Spleen (tissue), 7 donors: Measurements from ENCODE around the gene ZDHHC6.

Source experiments
- POLR2A ChIP-seq, 3 donors: fragments of 450-650 bp; IDR thresholded peaks; one replicate each; pipeline ENCODE4 v1.5.1; 2017; ENCODE audit warnings: antibody characterized with exemption in 3 of 3, mild to moderate bottlenecking in 1 of 3
- POLR2AphosphoS5 ChIP-seq, 3 donors: sonication (generic); formaldehyde crosslinking; IDR thresholded peaks; one replicate each; pipeline ENCODE4 v1.5.1; 2017; ENCODE audit warnings: antibody characterized with exemption in 3 of 3
- TF ChIP-seq, protein P1 (sequence below), 11 experiments: fragments of 200-600 bp in 7 of 11; fragments of 450-650 bp in 4 of 11; sonication (generic) in 4 of 11; IDR thresholded peaks in 8 of 11; conservative IDR thresholded peaks in 3 of 11; 1 replicate in 7 of 11; 2 replicates in 4 of 11; pipeline versions ENCODE4 v1.4.0 to v1.8.0; 2016 to 2021; ENCODE audit warnings: antibody characterized with exemption in 11 of 11, inconsistent platforms in 4 of 11, mild to moderate bottlenecking in 1 of 11
- donor health status: DM: no; HTN: no; CAD: no; lungs with moderate emphysema.
- donor health status: DM: no; HTN: no; CAD: no.
- donor health status: DM: no; HTN: no; CAD: no.

DNA sequence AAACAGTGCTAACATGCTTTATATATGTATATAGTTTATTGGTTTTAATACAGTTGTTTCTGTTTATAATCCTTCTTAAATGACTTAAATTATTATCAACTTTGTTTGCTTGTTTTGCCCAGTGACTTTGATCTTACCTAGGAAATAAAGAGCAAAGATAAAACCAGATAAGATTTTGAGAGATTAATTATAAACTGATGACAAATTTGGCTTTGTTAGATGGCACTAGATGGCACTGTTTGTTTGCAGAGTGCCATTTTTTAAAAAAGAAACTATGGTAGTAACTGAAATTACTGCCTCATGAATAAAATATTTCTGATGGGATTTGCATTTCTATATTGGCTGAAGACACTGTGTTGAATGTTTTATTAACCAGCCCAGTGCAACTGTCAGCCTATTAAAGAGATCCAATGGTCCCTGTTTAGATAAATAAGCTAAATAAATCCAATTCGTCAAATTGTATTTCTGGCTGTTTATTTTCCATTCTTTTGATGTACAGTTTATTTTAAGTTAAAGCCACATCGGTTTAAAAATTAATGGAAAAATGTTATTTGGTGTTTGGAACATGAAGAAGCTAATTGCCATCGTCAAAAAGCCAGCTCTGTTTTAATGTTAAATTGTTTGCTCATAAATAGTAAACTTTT lies 29.0 kb upstream of the ZDHHC6 start:
- TF ChIP-seq, protein P1, sequence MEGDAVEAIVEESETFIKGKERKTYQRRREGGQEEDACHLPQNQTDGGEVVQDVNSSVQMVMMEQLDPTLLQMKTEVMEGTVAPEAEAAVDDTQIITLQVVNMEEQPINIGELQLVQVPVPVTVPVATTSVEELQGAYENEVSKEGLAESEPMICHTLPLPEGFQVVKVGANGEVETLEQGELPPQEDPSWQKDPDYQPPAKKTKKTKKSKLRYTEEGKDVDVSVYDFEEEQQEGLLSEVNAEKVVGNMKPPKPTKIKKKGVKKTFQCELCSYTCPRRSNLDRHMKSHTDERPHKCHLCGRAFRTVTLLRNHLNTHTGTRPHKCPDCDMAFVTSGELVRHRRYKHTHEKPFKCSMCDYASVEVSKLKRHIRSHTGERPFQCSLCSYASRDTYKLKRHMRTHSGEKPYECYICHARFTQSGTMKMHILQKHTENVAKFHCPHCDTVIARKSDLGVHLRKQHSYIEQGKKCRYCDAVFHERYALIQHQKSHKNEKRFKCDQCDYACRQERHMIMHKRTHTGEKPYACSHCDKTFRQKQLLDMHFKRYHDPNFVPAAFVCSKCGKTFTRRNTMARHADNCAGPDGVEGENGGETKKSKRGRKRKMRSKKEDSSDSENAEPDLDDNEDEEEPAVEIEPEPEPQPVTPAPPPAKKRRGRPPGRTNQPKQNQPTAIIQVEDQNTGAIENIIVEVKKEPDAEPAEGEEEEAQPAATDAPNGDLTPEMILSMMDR (IDR thresholded peaks at IDR 0.05 in 8 of 11, conservative IDR thresholded peaks at IDR 0.05 in 3 of 11) = peak in 5 of 11 experiments; percentile 14 to 36 (median 27)
- TF ChIP-seq POLR2AphosphoS5 (IDR thresholded peaks at IDR 0.05) (no peak), POLR2A (IDR thresholded peaks at IDR 0.05) (no peak)
